WERI-Rb-1 (cell line): ENCODE measurements around the gene TBXAS1.

ENCODE experiments used
- DNase-seq: peaks from one replicate; pipeline ENCODE4 v3.0.0-alpha.2; 2020
- H3K27ac ChIP-seq: fragments of 250-450 bp; sonication (Bioruptor Pico); 2 replicates; pipeline ENCODE4 v1.5.1; 2020; ENCODE audit warnings: mild to moderate bottlenecking, moderate library complexity
- H3K27me3 ChIP-seq: fragments of 250-450 bp; sonication (Bioruptor Pico); 2 replicates; pipeline ENCODE4 v1.5.1; 2021; ENCODE audit warnings: mild to moderate bottlenecking, low read depth, moderate library complexity; ENCODE audit not compliant: insufficient read depth, severe bottlenecking
- H3K36me3 ChIP-seq: fragments of 250-450 bp; sonication (Bioruptor Pico); 2 replicates; pipeline ENCODE4 v1.5.1; 2020; ENCODE audit warnings: mild to moderate bottlenecking, moderate library complexity
- H3K4me3 ChIP-seq: 2 replicates; pipeline ENCODE4 v1.5.1; 2011; ENCODE audit warnings: low read depth, mild to moderate bottlenecking, control low read depth, low read length
- H3K9me3 ChIP-seq: fragments of 250-450 bp; sonication (Bioruptor Pico); 2 replicates; pipeline ENCODE4 v1.5.1; 2021; ENCODE audit warnings: mild to moderate bottlenecking, moderate library complexity; ENCODE audit not compliant: severe bottlenecking
- TF ChIP-seq, protein P1 (sequence below): IDR thresholded peaks from 2 replicates; pipeline ENCODE4 v1.5.1; 2011; ENCODE audit warnings: low read depth, mild to moderate bottlenecking, control low read depth, inconsistent platforms, low read length

Gene TBXAS1

GRCh38 chr7:139959285-139959628 lies 130.2 kb downstream of the TBXAS1 start:
- H3K9me3 ChIP-seq: no peaks in the 10 kb centered on the region
- no peak overlapping the region for H3K4me3 ChIP-seq
- no peak for DNase-seq
- no peaks in the 10 kb centered on the region for H3K36me3 ChIP-seq
- TF ChIP-seq, protein P1, sequence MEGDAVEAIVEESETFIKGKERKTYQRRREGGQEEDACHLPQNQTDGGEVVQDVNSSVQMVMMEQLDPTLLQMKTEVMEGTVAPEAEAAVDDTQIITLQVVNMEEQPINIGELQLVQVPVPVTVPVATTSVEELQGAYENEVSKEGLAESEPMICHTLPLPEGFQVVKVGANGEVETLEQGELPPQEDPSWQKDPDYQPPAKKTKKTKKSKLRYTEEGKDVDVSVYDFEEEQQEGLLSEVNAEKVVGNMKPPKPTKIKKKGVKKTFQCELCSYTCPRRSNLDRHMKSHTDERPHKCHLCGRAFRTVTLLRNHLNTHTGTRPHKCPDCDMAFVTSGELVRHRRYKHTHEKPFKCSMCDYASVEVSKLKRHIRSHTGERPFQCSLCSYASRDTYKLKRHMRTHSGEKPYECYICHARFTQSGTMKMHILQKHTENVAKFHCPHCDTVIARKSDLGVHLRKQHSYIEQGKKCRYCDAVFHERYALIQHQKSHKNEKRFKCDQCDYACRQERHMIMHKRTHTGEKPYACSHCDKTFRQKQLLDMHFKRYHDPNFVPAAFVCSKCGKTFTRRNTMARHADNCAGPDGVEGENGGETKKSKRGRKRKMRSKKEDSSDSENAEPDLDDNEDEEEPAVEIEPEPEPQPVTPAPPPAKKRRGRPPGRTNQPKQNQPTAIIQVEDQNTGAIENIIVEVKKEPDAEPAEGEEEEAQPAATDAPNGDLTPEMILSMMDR: no peak
- H3K27me3 ChIP-seq: no peaks in the 10 kb centered on the region
- H3K27ac ChIP-seq: no peak overlapping the region

DNA sequence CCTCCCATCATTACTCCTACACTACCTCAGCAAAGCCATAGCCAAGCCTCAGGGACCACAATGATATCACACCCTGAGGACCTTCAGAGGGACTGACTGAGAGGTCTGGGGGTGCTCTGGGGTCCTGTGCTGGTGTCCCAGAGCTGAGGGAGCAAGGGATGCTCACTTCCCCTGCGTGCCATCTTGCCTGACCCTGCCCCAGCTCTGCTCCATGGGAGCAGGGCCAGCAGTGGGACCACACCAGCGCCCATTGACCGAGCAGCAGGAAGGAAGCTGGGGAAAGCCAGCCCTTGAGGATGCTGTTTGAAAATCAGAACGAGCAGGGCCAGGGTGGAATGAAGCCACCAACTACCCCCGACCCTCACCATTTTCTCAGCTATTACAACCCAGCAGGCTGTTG lies 130.7 kb downstream of the TBXAS1 start:
- Histone ChIP-seq H3K36me3 (no peaks in the 10 kb centered on the region), H3K9me3 (no peaks in the 10 kb centered on the region), H3K27ac (no peak overlapping the region), H3K27me3 (no peaks in the 10 kb centered on the region), H3K4me3 (no peak overlapping the region)
- TF ChIP-seq, protein P1: no peak
- DNase-seq: no peak

DNA sequence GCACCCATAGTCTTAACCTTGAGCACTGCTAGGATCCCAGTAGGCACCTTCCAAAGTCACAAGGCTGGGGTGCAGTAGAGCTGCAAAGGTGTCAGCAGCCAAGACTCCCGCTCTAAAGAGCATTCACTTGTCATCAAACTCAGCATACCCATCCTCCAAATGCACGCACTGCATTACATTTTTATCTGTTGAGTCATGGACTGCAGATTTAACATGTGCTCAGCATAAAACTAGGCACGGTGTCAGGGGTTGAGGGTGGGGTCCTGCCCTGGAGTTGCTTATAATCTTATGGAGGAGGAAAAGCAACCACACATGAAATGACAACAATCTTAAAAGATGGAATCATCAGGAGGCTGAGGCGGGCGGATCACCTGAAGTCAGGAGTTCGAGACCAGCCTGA lies 131.1 kb downstream of the TBXAS1 start:
- no peak for DNase-seq
- no peaks in the 10 kb centered on the region for H3K27me3 ChIP-seq
- no peaks in the 10 kb centered on the region for H3K9me3 ChIP-seq
- TF ChIP-seq, protein P1: no peak
- no peak overlapping the region for H3K4me3 ChIP-seq
- H3K36me3 ChIP-seq: no peaks in the 10 kb centered on the region
- no peak overlapping the region for H3K27ac ChIP-seq

DNA sequence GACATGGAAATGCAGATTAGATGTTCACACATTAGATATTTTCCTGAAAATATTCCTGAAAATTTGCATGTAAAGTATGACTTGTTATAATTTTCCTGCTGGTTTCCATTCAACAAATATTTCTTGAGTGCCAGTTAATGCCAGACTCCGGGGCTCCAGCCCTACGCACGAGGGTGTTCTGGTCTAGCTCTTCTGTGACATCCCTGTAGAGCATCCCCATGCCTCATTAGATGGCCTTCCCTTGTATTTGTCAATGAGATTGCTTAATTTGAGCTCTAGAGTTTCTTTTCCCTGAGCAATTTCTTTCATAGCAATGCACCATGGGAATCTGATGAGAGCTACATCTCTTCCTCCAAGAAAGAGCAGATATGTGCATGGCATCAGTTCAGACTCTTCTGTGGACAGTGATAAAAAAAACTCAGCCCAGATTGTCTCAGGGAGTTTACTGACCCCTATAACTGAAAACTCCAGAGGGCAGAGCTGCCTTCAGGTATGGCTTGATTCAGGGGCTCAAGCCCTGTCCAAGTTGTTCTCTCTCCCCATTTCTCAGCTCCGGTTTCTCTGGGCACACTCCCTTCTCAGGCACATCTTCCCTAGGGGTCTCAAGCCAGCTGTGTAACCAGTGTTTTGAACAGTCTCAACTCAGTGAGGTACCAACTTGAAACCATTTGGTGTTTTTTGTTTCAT lies 137.0 kb downstream of the TBXAS1 start:
- Histone ChIP-seq H3K27me3 (no peaks in the 10 kb centered on the region), H3K9me3 (no peaks in the 10 kb centered on the region), H3K27ac (no peak overlapping the region), H3K36me3 (no peaks in the 10 kb centered on the region), H3K4me3 (no peak overlapping the region)
- no peak for DNase-seq
- TF ChIP-seq, protein P1: no peak

DNA sequence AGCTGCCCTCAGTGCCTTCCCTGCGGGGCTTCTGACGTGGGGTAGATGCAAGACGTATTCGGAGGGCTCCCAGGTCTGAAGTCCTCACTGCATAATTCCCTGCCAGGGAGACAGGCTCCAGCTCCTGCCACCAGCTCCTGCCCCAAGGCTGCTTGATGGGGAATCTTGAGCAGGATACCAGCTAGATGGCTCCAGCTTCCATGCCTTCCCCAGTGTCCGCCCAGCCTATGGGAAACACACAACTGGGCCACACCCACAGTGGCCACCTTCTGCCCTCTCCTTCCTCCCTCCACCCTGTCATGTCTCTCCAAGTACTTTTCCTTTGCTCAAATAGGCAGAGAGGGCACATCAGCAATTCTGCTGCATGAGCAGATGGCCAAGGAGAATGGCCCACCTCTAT lies 137.9 kb downstream of the TBXAS1 start:
- Histone ChIP-seq H3K27me3 (no peaks in the 10 kb centered on the region), H3K27ac (no peak overlapping the region), H3K4me3 (no peak overlapping the region), H3K9me3 (no peaks in the 10 kb centered on the region), H3K36me3 (no peaks in the 10 kb centered on the region)
- TF ChIP-seq, protein P1: no peak
- DNase-seq: no peak

DNA sequence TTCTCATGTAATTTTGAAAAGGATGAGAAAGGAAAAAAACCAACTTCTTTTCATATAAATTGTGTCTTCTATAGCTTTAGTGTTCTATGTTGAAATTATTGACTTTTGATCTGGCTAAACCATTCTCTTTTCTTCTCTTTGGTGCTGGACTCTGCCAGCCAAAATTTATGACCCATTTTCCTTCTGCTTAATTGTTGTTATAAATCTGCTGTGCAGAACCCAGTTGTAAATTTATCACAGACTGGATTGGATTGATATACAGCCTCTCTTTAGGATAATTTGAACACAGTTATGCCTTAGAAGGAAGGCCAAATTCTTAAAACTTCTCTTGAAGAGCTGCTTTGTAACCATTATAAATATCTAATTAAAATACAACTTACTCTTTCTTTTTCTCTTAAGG lies 139.9 kb downstream of the TBXAS1 start:
- H3K27ac ChIP-seq: no peak overlapping the region
- H3K9me3 ChIP-seq: no peaks in the 10 kb centered on the region
- no peaks in the 10 kb centered on the region for H3K36me3 ChIP-seq
- no peak overlapping the region for H3K4me3 ChIP-seq
- DNase-seq: no peak
- H3K27me3 ChIP-seq: no peaks in the 10 kb centered on the region
- TF ChIP-seq, protein P1: no peak
